A673 (cell line): ENCODE data around the gene SPAST.

Experiments used
- EZH2 ChIP-seq: fragments of 200-600 bp; sonication (generic); IDR thresholded peaks from 2 replicates; pipeline ENCODE4 v1.6.1; 2017; ENCODE audit warnings: borderline replicate concordance, low read depth, mild to moderate bottlenecking, mixed read lengths, antibody characterized with exemption, low read length; ENCODE audit not compliant: poor library complexity, severe bottlenecking
- TF ChIP-seq, protein P1 (sequence below): fragments of 300-800, 200-600 bp; sonication (generic); conservative IDR thresholded peaks from 2 replicates; pipeline ENCODE4 v1.5.1; 2017; ENCODE audit warnings: low read depth, mild to moderate bottlenecking, antibody characterized with exemption, low read length, moderate library complexity, mixed read lengths

DNA sequence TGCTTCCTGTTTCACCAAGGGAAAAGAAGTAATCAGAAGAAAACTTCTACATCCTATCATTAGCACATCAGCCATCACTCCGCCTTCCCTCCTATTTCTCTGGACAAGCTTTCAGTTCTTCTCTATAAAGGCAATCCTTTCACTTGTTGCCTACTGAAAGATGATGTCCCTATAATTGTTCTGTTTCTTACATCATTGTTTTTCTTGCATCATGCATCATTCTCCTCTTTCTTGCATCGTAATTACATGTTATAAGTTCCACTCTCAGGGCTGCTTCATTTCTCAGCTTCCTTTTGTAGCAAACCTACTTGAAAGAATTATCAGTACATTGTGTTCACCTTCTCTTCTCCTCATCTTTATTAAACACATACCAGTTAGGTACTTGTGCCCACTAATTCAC, 109.5 kb downstream of the SPAST start:
- TF ChIP-seq, protein P1, sequence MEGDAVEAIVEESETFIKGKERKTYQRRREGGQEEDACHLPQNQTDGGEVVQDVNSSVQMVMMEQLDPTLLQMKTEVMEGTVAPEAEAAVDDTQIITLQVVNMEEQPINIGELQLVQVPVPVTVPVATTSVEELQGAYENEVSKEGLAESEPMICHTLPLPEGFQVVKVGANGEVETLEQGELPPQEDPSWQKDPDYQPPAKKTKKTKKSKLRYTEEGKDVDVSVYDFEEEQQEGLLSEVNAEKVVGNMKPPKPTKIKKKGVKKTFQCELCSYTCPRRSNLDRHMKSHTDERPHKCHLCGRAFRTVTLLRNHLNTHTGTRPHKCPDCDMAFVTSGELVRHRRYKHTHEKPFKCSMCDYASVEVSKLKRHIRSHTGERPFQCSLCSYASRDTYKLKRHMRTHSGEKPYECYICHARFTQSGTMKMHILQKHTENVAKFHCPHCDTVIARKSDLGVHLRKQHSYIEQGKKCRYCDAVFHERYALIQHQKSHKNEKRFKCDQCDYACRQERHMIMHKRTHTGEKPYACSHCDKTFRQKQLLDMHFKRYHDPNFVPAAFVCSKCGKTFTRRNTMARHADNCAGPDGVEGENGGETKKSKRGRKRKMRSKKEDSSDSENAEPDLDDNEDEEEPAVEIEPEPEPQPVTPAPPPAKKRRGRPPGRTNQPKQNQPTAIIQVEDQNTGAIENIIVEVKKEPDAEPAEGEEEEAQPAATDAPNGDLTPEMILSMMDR = no peak
- no peak for TF ChIP-seq EZH2
